KMS-11 (cell line): ENCODE measurements around the gene TTC1.

ENCODE experiments used
- H2AFZ ChIP-seq: fragments of 200-600 bp; sonication (generic); 2 replicates; pipeline ENCODE4 v1.6.1; 2016; ENCODE audit warnings: antibody characterized with exemption, mixed run types, low read depth
- H3K27ac ChIP-seq: fragments of 200-600 bp; sonication (generic); 2 replicates; pipeline ENCODE4 v1.6.1; 2016; ENCODE audit warnings: mild to moderate bottlenecking, mixed run types
- H3K27me3 ChIP-seq: fragments of 200-600 bp; sonication (generic); 2 replicates; pipeline ENCODE4 v1.6.1; 2017; ENCODE audit warnings: mild to moderate bottlenecking, low read depth, mixed run types, moderate library complexity; ENCODE audit not compliant: insufficient read depth
- H3K36me3 ChIP-seq: fragments of 200-600 bp; sonication (generic); 2 replicates; pipeline ENCODE4 v1.6.1; 2017; ENCODE audit warnings: mild to moderate bottlenecking, mixed run types; ENCODE audit not compliant: insufficient read depth
- H3K4me1 ChIP-seq: fragments of 200-600 bp; sonication (generic); 2 replicates; pipeline ENCODE4 v1.6.1; 2016; ENCODE audit warnings: mild to moderate bottlenecking, low read depth, mixed run types; ENCODE audit not compliant: poor library complexity, severe bottlenecking
- H3K4me2 ChIP-seq: fragments of 200-600 bp; sonication (generic); 2 replicates; pipeline ENCODE4 v1.7.0; 2016; ENCODE audit warnings: mild to moderate bottlenecking, mixed run types
- H3K4me3 ChIP-seq: fragments of 200-600 bp; sonication (generic); IDR thresholded peaks from 2 replicates; pipeline ENCODE4 v1.6.1; 2017; ENCODE audit warnings: low read depth, low read length, mixed read lengths; ENCODE audit not compliant: insufficient read depth
- H3K79me2 ChIP-seq: fragments of 200-600 bp; sonication (generic); 2 replicates; pipeline ENCODE4 v1.6.1; 2016; ENCODE audit warnings: low read depth, mixed run types; ENCODE audit not compliant: insufficient read depth
- H3K9ac ChIP-seq: fragments of 200-600 bp; sonication (generic); 2 replicates; pipeline ENCODE4 v1.6.1; 2016; ENCODE audit warnings: mild to moderate bottlenecking, mixed run types
- H4K20me1 ChIP-seq: fragments of 200-600 bp; sonication (generic); 2 replicates; pipeline ENCODE4 v1.6.1; 2016; ENCODE audit warnings: mild to moderate bottlenecking, mixed run types; ENCODE audit not compliant: insufficient read depth
- CTCF ChIP-seq: fragments of 200-600 bp; sonication (generic); conservative IDR thresholded peaks from 2 replicates; pipeline ENCODE4 v1.6.1; 2017; ENCODE audit warnings: low read depth, mild to moderate bottlenecking, antibody characterized with exemption, low read length, moderate library complexity, mixed read lengths

The TTC1 gene

GRCh38 chr5:160054831-160055230 lies 45.9 kb downstream of the TTC1 start:
- no peak for TF ChIP-seq CTCF
- H3K9ac ChIP-seq, result no peak overlapping the region
- no peak overlapping the region for H3K4me2 ChIP-seq
- no peak overlapping the region for H3K27ac ChIP-seq
- no peaks in the 10 kb centered on the region for H3K4me1 ChIP-seq
- H2AFZ ChIP-seq, result no peak overlapping the region
- no peaks in the 10 kb centered on the region for H3K27me3 ChIP-seq
- H3K79me2 ChIP-seq, result no peaks in the 10 kb centered on the region
- H4K20me1 ChIP-seq, result no peaks in the 10 kb centered on the region
- H3K36me3 ChIP-seq, result no peaks in the 10 kb centered on the region
- no peak overlapping the region for H3K4me3 ChIP-seq

- Histone ChIP-seq H3K4me2 (no peak overlapping the region), H2AFZ (no peak overlapping the region), H3K4me3 (no peak overlapping the region), H3K27ac (no peak overlapping the region), H3K4me1 (no peaks in the 10 kb centered on the region), H4K20me1 (no peaks in the 10 kb centered on the region), H3K9ac (no peak overlapping the region), H3K36me3 (no peaks in the 10 kb centered on the region), H3K79me2 (no peaks in the 10 kb centered on the region), H3K27me3 (no peaks in the 10 kb centered on the region)
- no peak for TF ChIP-seq CTCF
These were observed 48.3 kb downstream of the TTC1 start for GRCh38 chr5:160057256-160057655.

GRCh38 chr5:160060001-160060400 lies 51.1 kb downstream of the TTC1 start:
- no peak overlapping the region for H3K27ac ChIP-seq
- H3K79me2 ChIP-seq, result no peaks in the 10 kb centered on the region
- no peaks in the 10 kb centered on the region for H4K20me1 ChIP-seq
- TF ChIP-seq CTCF, result no peak
- no peak overlapping the region for H3K4me3 ChIP-seq
- H3K36me3 ChIP-seq, result no peaks in the 10 kb centered on the region
- H3K9ac ChIP-seq, result no peak overlapping the region
- no peaks in the 10 kb centered on the region for H3K27me3 ChIP-seq
- no peak overlapping the region for H3K4me2 ChIP-seq
- no peaks in the 10 kb centered on the region for H3K4me1 ChIP-seq
- no peak overlapping the region for H2AFZ ChIP-seq

- no peaks in the 10 kb centered on the region for H3K4me1 ChIP-seq
- H3K79me2 ChIP-seq, result no peaks in the 10 kb centered on the region
- H4K20me1 ChIP-seq, result no peaks in the 10 kb centered on the region
- no peak overlapping the region for H3K4me3 ChIP-seq
- no peak overlapping the region for H3K4me2 ChIP-seq
- TF ChIP-seq CTCF, result no peak
- H3K27me3 ChIP-seq, result no peaks in the 10 kb centered on the region
- H3K9ac ChIP-seq, result no peak overlapping the region
- no peak overlapping the region for H3K27ac ChIP-seq
- H3K36me3 ChIP-seq, result no peaks in the 10 kb centered on the region
- no peak overlapping the region for H2AFZ ChIP-seq
These were observed 52.8 kb downstream of the TTC1 start for GRCh38 chr5:160061770-160062169.

GRCh38 chr5:160064417-160064810 lies 55.5 kb downstream of the TTC1 start:
- H3K4me3 ChIP-seq, result no peak overlapping the region
- no peaks in the 10 kb centered on the region for H3K36me3 ChIP-seq
- H3K9ac ChIP-seq, result no peak overlapping the region
- TF ChIP-seq CTCF, result no peak
- H2AFZ ChIP-seq, result no peak overlapping the region
- H3K4me2 ChIP-seq, result no peak overlapping the region
- H3K27me3 ChIP-seq, result no peaks in the 10 kb centered on the region
- peaks cover 11% of the 10 kb centered on the region for H3K4me1 ChIP-seq
- H3K27ac ChIP-seq, result no peak overlapping the region
- no peaks in the 10 kb centered on the region for H4K20me1 ChIP-seq
- no peaks in the 10 kb centered on the region for H3K79me2 ChIP-seq
